GM19468 (cell line): ENCODE measurements around the gene KRTAP4-11.
"Not testable (repeated sequence)": the region's sequence is repeated elsewhere in the genome, so short reads cannot be mapped to it uniquely, and the experiment has no call there.

Source experiments
- ATAC-seq: cut with Tn5 transposase; IDR thresholded peaks from one replicate; pipeline ENCODE4 v1.9.1; 2021; ENCODE audit warnings: mild to moderate bottlenecking, moderate library complexity, moderate number of reproducible peaks; ENCODE audit not compliant: unreplicated experiment; ENCODE audit errors: extremely low read depth

The KRTAP4-11 gene

DNA sequence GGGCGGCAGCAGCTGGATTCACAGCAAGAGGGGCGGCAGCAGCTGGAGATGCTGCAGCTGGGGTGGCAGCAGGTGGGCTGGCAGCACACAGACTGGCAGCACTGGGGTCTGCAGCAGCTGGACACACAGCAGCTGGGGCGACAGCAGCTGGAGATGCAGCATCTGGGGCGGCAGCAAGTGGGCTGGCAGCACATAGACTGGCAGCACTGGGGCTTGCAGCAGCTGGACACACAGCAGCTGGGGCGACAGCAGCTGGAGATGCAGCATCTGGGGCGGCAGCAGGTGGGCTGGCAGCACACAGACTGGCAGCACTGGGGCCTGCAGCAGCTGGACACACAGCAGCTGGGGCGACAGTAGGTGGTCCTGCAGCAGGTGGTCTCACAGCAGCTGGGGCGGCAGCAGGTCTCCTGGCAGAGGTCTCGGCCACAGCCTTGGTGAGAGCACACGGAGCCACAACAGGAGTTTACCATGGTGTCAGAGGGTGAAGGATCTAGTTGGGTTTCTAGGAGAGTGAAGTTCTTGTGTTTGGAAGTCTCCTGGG, at the start of gene KRTAP4-11:
Gene KRTAP4-11 (minus strand): TSS at position 528 of the 541 bp plus-strand sequence. CDS start 58 bp downstream, at position 470.
- ATAC-seq: not testable (repeated sequence)

DNA sequence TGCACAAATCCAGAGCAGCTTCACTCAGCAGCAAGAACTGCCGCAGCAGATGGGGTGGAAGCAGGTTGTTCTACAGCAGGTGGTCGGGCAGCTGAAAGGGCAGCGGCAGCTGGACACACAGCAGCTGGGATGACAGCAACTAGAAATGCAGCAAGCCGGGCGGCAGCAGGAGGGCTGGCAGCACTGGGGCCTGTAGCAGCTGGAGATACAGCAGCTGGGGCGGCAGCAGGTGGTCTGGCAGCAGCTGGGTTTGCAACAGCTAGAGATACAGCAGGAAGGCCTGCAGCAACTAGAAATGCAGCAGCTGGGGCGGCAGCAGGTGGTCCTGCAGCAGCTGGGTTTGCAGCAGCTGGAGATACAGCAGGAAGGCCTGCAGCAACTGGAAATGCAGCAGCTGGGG, 49.4 kb upstream of the KRTAP4-11 start:
- no peak for ATAC-seq

- ATAC-seq: no peak
These were observed 45.7 kb upstream of the KRTAP4-11 start for GRCh38 chr17:41163828-41164227.

DNA sequence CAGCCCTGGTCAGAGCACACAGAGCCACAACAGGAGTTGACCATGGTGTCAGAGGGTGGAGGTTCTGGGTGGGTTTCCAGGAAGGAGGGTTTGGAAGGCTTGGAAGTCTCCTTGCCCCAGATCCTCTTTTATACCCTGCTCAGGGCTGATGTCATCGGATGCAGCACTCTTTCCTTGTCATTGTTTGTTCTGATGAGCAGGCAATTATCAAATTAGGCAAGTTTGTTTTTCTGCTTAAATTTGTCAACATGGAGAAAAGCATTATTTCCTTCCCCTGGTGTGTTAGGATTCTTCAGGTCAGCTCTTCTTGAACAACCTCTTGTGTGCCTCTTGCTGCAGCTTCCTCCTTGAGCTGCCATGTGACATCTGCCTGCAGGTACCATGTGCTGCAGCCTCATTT, 42.5 kb upstream of the KRTAP4-11 start, which contains the start of gene KRTAP4-4:
Gene KRTAP4-4 (minus strand): TSS at position 101 of the 400 bp plus-strand sequence. CDS start 57 bp downstream, at position 44.
- no peak for ATAC-seq

- not testable (repeated sequence) for ATAC-seq
These were observed 42.0 kb upstream of the KRTAP4-11 start for GRCh38 chr17:41160190-41160589.

DNA sequence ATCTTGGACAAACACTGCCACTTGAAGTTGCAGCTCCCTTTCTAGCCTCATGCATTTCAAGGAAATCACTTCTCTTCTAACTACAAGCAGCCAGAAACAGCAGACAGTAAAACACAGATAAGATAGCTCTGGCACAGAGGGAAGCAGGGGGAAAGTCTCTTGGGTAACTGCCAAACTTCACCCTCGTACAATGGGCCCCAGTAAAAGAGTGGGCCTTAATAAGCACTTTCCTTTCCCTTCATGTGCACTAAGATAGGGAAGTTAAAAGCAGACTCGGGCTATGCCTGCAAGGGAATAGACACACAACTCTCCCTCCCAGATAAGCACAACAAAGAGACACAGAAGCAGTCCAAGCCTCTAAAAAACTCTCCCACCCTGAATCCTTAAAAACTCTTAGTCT, 35.7 kb upstream of the KRTAP4-11 start:
- no peak for ATAC-seq

DNA sequence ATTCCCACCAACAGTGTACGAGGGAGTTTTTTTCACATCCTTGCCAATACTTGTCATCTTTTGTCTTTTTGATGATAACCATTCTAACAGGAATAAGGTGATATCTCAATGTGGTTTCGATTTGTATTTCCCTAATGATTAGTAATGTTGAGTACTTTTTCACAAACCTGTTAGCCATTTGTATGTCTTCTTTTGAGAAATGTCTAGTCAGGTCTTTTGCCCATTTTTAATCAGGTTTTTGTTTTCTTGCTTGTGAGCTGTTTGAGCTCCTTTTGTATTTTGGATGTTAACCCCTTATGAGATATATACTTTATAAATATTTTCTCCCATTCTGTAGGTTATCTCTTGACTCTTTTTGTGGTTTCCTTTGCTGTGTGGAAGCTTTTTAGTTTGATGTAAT, 33.4 kb upstream of the KRTAP4-11 start:
- ATAC-seq: no peak

DNA sequence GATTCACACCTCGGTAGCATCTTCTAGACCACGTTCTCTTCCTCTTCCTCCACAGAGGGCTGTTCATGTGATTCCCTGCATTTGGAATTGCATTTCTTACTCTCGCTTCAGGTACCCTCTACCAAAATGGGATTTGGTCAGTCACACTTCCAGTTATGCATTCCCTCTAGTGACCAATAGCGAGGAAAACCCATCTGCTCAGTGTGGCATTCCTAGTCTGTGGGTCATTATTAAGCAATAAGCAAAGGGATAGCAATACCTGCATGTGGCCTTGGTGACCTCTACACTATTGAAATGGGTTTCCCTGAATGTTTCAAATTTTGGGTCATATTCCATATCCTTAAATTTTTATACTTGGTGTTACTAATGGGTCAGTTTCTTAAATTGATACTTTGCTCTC, 31.9 kb upstream of the KRTAP4-11 start:
- no peak for ATAC-seq

DNA sequence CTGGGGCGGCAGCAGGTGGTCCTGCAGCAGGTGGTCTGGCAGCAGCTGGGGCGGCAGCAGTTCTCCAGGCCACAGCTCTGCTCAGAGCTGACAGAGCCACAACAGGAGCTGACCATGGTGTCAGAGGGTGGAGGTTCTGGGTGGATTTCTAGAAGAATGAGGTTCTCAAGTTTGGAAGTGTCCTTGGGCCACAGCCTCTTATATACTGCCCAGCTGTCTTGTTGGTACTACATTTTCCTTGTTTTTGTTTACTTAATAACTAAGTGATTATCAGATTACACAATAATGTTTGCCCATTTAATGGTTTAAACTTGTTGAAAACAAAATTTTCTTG, 31.4 kb upstream of the KRTAP4-11 start, which contains the start of gene KRTAP4-5:
Gene KRTAP4-5 (minus strand): TSS at position 174 of the 334 bp plus-strand sequence. CDS start 58 bp downstream, at position 116.
- no peak for ATAC-seq

GRCh38 chr17:41148971-41149651, 30.9 kb upstream of the KRTAP4-11 start:
- not testable (repeated sequence) for ATAC-seq

GRCh38 chr17:41147531-41148204, 29.5 kb upstream of the KRTAP4-11 start:
- no peak for ATAC-seq

DNA sequence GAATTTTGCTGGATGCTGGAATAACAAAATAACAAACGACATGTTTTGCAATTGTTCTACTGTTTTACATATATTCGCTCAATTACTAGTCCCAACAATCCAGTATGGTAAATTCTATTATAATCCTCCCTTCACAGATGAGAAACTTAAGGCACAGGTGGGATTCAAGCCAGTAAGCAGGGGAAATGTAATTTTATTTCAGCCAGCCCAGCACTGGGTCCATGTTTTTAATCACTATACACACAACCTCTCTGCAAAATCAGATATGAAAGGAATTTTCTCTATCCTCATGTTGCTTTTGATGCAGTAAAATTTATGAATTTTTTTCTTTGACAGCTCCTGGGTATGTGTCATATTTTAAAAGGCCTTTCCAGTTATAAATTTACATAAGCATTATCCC, 27.1 kb upstream of the KRTAP4-11 start:
- no peak for ATAC-seq

GRCh38 chr17:41144846-41145245, 26.7 kb upstream of the KRTAP4-11 start:
- no peak for ATAC-seq

GRCh38 chr17:41141361-41141760, 23.2 kb upstream of the KRTAP4-11 start:
- no peak for ATAC-seq

DNA sequence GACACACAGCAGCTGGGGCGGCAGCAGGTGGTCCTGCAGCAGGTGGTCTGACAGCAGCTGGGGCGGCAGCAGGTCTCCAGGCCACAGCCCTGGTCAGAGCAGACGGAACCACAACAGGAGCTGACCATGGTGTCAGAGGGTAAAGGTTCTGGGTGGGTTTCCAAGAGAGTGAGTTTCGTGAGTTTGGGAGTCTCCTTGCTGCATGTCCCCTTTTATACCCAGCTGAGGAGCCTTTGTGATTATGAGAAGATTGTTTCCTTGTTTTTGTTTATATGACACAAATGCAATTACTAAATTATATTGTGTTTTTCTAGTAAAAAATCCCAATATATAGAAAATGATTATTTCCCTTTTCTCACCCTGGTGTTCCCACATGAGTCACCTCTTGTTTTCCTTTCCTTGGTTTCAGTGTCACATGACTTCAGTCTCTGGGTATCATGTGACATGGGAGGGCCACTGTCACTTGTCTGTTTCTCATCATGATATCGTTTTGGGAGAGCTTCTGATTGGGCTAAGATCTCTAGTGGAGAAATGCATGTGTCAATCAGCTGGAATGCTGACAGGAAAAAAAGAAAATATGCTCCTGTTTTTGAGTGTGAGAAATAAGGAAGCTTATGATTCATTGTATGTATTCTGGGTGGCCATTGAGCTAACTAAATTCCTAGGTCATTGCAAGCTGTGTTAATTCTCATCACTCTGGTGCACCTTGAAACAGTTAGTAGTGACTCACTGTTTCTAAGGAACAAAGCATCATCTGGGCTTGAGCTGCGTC, 22.4 kb upstream of the KRTAP4-11 start, which contains the start of gene KRTAP4-6:
Gene KRTAP4-6 (minus strand): TSS at position 185 of the 772 bp plus-strand sequence. CDS start 57 bp downstream, at position 128.
- ATAC-seq: no peak

DNA sequence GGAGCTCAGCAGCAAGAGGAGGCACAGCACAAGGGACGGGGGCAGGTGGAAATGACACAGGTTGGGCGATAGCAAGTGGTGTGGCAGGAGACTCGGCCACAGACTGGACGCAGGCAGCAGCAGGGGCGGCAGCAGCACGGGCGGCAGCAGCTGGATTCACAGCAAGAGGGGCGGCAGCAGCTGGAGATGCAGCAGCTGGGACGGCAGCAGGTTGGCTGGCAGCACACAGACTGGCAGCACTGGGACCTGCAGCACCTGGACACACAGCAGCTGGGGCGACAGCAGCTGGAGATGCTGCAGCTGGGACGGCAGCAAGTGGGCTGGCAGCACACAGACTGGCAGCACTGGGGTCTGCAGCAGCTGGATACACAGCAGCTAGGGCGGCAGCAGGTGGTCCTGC, 21.7 kb upstream of the KRTAP4-11 start:
- not testable (repeated sequence) for ATAC-seq

DNA sequence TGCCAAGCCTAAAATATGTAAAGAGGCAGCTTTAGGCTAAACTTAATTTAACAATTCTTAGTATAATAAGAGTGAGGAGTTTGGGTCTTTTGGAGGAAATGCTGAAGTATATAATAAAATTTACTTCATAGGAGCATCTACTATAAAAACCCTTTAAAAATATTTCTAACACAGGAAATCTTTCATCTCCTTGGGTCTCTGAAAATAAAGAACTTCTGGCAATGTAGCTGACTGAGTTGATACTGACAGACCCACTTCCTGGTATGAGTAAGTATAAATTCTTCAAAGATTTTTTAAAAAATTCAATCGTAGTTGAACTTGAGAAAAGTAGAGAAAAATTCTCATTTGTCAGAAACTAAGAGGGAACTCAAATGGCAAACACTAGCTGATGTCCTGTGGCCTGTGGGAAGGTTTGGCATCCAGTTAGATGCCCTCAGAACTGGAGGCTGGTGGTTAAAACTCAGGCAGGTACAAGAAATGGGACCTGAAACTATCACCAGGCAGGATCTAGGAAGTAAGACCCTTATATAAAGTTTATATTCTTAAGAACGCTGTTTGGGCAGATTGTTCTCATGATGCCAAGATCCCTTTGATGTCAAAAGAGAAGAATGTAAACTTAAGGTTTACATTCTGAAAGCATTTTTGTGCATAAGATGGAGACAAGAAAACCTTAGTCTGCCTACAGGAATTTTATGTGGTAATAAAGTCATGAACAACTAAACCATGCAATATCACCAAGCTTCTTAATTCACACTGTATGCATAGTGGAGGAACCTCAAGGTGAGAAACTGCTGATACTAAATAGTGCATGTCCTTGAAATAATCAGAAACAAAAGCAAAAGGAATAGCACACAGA, 15.9 kb upstream of the KRTAP4-11 start:
- ATAC-seq: no peak

- no peak for ATAC-seq
These were observed 13.8 kb upstream of the KRTAP4-11 start for GRCh38 chr17:41131979-41132378.

DNA sequence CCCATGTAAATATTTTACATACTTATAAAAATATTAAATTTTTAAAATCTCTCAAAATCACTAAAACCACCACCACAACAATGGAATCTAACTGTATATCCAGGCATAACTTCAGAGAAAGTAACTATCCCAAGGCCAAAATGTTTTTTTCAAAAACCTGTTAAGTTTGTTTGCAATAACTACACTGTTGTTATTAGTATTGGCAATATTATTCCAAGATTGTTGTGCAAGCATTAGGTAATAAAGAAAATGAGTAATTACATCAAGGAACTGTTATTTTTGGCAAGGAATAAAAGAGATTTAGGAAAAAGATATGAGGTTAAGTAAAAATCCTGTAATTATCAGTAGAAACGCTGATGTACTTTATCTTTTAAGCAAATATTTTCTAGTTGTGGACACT, 9.2 kb upstream of the KRTAP4-11 start:
- no peak for ATAC-seq

DNA sequence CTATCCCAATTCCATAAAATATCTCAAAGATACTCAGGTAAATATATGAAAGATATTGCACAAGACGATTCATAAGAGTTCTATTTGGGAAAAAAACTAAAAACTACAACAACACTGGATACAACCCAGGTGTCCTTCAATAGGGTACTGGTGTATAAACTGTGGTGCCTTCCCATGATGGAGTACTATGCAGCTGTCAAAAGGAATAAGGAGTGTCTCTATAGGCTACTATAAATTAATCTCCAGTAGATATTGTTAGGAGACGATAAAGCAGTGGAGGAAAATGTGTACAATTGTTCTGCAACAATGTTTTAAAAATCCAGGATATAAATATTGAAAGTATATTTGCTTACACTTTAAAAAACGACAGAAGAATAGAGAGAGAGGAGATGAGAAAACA, 8.2 kb upstream of the KRTAP4-11 start:
- ATAC-seq: no peak
